ENCODE measurements around the gene TEAD1.

The TEAD1 gene

DNA sequence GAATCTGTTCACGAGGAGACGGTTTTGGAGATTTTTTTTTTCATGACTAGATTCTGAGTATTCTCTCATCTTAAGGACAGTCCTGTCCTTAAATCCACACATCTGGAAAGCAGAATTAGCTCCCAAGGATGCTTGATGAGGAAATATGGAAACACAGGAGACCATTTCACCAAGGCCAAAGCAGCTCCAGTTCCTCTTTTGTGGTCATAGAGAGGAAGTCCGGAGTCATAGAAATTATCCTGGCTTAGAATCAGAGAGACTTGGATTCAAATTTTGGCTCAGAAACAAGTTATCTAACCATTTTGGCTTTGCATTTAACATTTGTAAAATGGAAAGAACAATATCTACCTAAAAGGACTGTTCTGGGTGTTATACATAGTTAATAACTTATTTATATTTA lies 7.3 kb upstream of the TEAD1 start:
- no peak for DNase-seq (ENCODE audit: low spot score)

DNA sequence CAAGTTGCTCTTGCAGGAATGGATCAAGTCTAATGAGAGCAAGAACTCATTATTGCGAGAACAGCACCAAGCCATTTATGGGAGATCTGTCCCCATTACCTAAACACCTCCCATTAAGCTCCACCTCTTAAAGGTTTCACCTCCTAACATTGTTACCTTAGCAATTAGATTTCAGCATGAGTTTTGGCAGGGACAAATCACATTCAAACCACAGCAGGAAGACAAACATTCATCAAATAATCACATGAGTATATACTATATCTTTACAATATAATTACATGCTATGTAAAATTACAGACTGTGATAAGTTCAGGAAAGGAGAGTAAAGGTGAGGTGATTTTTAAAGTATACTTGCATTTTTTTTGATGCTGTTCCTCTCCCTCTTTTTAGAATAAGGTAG lies 6.6 kb upstream of the TEAD1 start:
- no peak for DNase-seq (ENCODE audit: low spot score)

DNA sequence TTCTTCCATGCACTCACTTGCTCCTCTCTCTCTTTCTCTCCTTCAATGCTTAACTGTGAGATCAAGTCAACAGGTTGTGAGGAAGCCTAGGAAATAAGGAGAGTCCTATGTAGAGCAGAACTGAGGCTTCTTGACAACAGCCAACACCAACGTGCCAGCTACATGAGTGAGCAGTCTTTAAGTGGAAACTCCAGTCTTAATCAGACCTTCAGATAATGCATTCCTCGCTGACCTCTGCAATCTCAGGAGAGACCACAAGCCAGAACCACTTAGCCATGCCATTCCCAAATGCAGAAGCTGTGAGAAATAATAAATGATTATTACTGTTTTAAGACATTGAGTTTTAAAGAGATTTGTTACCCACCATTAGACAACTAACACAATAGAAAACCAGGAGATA lies 6.1 kb upstream of the TEAD1 start:
- DNase-seq (ENCODE audit: low spot score) = no peak

DNA sequence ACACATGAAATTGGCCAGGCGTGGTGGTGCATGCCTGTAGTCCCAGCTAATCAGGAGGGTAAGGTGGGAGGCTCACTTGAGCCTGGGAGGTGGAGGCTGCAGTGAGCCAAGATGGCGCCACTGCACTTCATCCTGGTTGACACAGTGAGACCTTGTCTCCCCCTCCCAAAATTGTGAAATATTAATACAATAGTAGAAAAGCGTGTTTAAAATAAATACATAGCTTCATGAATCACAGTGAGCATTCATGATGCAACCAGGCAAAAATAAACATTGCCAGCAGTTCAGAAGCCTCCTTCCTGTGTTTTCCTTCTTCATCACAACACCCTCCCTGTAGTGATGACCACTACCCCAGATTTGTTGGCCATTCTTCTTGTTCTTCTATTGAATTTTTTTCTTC lies 4.3 kb upstream of the TEAD1 start:
- DNase-seq (ENCODE audit: low spot score) = no peak

DNA sequence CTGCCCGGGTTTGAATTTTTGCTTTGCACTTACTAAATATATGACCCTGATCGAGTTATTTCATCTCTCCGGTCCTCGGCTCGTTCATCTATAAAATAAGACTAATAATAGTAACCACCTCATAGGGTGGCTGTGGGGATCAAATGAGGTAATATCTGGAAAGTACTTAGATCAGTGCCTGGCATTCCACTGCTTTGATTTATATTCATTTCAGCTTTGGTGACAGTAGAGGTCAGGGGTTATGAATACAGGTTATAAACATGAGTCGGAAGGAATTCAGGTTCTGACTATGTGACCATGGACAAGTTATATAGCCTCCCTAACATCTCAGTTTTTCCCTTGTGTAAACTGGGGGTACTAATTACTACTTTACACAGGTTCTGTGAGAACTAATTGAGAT lies 2.9 kb upstream of the TEAD1 start:
- no peak for DNase-seq (ENCODE audit: low spot score)

- no peak for DNase-seq (ENCODE audit: low spot score)
Observed at GRCh38 chr11:12673601-12673923, 659 bp upstream of the TEAD1 start.

GRCh38 chr11:12674571-12674935 lies 332 bp downstream of the TEAD1 start:
- no peak for DNase-seq (ENCODE audit: low spot score)

DNA sequence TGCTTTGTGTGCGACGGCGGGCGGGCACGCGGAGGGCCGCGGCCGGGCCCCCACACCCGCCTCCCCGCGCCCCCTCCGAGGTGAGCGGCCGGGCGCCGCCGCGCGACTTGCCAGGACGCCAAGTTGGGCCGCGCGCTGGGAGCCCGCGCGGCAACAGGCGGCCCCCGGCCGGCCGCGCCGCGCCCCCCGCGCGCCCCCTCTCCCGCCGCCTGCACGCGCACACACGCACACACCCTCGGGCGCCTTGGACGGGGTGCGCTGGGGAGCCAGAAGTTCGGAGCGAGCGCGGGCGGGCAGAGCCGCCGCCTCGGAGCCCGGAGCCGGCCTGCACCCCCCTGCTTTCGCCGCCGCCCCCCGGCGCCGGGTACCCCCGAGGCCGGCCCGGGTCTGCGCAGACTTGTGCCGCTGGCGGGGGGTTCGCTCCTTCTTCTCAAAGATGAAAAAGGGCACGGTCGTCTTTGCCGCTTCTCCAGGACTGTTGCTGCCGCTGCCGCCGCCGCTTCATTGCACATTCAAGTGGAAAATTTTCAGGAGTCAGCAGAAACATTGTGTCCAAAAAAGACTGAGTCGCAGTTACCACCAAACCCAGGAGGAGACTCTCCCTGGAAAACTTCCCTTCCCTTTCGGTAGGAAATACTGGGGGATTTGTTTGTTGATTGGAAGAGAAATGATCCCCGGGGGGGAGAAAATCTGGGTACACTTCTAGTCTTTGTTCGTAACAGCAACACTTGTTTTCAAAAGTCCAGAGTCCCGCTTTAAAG lies 895 bp downstream of the TEAD1 start:
- no peak for DNase-seq (ENCODE audit: low spot score)

GRCh38 chr11:12675951-12676711 lies 1.9 kb downstream of the TEAD1 start:
- DNase-seq (ENCODE audit: low spot score) = no peak

GRCh38 chr11:12677131-12677530 lies 2.9 kb downstream of the TEAD1 start:
- DNase-seq (ENCODE audit: low spot score) = no peak

DNA sequence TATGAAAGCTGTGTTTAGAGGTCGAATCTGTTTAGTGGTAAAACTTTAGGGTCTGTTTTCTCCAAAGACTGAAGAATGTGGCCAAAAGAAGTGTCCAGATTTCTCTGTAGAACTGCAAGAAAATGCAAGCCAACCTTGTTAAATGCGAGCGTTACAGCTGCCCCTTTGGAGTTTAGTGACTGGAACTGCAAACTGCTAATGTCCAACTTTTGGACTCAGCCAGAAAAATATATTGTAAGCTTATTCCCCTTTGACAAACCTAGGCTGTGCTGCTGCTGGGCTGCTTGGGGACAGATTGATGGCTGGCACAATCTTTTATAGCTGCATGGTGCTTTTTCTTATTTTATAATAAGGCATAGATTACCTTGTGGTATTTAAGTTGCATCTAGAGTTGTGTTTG lies 3.9 kb downstream of the TEAD1 start:
- no peak for DNase-seq (ENCODE audit: low spot score)

DNA sequence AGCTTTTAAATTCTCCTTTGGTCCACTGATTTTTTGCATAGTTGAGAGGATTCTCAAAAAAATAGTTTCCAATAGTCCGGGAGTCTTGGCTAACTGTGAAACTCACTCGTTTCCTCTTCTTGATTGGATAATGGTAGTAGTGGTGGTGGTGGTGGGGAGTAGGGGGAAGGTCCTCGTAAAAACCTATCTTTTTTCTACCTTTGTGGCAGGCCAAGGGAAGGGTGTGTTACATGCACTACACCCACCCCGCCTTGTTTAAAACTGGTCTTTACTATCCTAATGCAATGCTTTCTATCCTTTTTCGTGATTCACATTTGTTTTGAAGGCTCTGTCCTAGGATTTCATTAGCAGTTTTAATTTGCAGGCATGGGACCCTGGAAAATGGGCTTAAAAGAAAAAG lies 4.8 kb downstream of the TEAD1 start:
- no peak for DNase-seq (ENCODE audit: low spot score)

GRCh38 chr11:12679471-12679870 lies 5.2 kb downstream of the TEAD1 start:
- DNase-seq (ENCODE audit: low spot score) = no peak

GRCh38 chr11:12680246-12680939 lies 6.2 kb downstream of the TEAD1 start:
- peak; percentile 77 for DNase-seq (ENCODE audit: low spot score)

GRCh38 chr11:12680940-12681258 lies 6.7 kb downstream of the TEAD1 start:
- no peak for DNase-seq (ENCODE audit: low spot score)

DNA sequence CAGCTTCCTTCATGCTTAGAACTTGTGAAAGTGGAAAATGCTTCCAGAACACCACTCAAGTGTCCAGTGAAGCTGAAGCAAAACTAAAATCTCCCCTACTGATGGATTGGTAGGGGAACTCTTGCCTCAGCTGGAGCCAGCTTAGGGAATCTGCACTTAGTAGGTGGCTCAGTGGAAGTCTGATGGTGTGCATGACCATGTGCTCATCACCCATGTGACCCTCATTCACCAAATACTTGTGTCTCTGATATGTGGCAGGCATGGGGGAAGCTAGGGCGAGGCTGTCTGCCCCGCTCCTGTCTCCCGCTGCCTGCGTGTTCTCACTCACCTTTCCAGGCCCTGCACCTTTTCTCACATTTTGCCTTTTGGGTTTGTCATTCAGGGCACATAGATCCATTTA lies 7.2 kb downstream of the TEAD1 start:
- DNase-seq (ENCODE audit: low spot score) = no peak

GRCh38 chr11:12682288-12682687 lies 8.1 kb downstream of the TEAD1 start:
- no peak for DNase-seq (ENCODE audit: low spot score)

GRCh38 chr11:12682737-12683500 lies 8.7 kb downstream of the TEAD1 start:
- DNase-seq (ENCODE audit: low spot score) = no peak

- DNase-seq (ENCODE audit: low spot score) = no peak
Observed at GRCh38 chr11:12683874-12684273, 9.7 kb downstream of the TEAD1 start.

DNA sequence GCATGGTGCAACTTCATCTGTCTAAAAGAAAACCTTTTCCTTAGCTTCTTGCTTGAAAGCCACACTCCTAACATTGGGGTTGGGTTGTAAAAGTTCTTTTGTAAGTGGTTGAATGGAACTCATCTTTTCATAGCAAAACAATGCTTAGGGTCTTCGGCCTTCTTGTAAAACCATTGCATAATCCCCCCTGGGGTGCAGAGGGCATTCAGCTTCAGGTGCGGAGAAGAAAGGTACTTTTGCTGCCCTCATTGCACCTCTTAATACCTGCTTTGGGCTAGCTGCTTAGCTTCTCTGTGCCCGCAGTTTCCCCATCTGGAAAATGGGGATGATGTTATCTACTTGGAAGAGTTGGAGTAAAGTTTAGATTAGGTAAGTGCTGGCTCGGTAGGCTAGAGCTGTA lies 10.1 kb downstream of the TEAD1 start:
- no peak for DNase-seq (ENCODE audit: low spot score)

GRCh38 chr11:12684816-12685215 lies 10.6 kb downstream of the TEAD1 start:
- DNase-seq (ENCODE audit: low spot score) = no peak

DNA sequence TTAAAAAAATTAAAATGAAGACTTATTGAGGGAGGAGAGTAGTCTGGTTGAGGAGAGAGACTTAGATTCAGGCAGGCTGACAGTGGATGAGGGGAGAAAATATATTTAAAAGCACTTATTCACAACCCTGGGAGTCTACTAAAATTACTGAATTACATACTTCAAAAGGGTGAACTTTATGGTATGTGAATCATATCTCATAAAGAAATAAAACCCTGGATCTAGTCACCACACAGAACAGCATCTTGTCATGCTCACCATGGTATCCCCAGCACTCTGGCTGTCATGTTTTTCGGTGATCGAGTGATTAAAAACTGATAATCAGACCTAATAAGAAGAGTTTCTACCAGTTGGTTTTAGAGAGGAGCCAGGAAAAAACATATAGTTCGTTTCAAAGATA lies 11.0 kb downstream of the TEAD1 start:
- DNase-seq (ENCODE audit: low spot score) = no peak
